K562 (cell line): Measurements from ENCODE around the gene ZNF582. TPM values are rescaled to one million over a fixed set of nuclear protein-coding genes. Genes with fewer than 3 reads are reported as not detected.
A peak's percentile ranks its signal among the peaks of the same experiment; 100 is the strongest.

Source experiments
- BACH1 ChIP-seq: fragments of 200-800 bp; sonication (Bioruptor generic); IDR thresholded peaks from 2 replicates; pipeline ENCODE4 v1.6.1; 2016; ENCODE audit warnings: missing genetic modification characterization, missing compliant biosample characterization
- CC2D1A ChIP-seq: fragments of 450-650 bp; IDR thresholded peaks from 2 replicates; pipeline ENCODE4 v1.6.1; 2017; ENCODE audit warnings: mild to moderate bottlenecking
- E2F5 ChIP-seq: sonication (generic); formaldehyde crosslinking; IDR thresholded peaks from 2 replicates; pipeline ENCODE4 v1.8.0; 2022; ENCODE audit warnings: mild to moderate bottlenecking, missing genetic modification reagents
- GTF2B ChIP-seq: IDR thresholded peaks from 2 replicates; pipeline ENCODE4 v1.6.1; 2011; ENCODE audit not compliant: insufficient read length; ENCODE audit errors: extremely low read depth
- HINFP ChIP-seq: fragments of 450-650 bp; conservative IDR thresholded peaks from 2 replicates; pipeline ENCODE4 v1.6.1; 2016; ENCODE audit warnings: missing genetic modification characterization, low read depth, mild to moderate bottlenecking, control low read depth, missing compliant biosample characterization
- LEF1 ChIP-seq: fragments of 450-650 bp; IDR thresholded peaks from 2 replicates; pipeline ENCODE4 v1.6.1; 2016; ENCODE audit warnings: mild to moderate bottlenecking
- MLLT1 ChIP-seq, 2 experiments: fragments of 450-650 bp; IDR thresholded peaks; 2 replicates each; pipeline ENCODE4 v1.6.1; 2016
- NBN ChIP-seq: fragments of 450-650 bp; IDR thresholded peaks from 2 replicates; pipeline ENCODE4 v1.6.1; 2016; ENCODE audit warnings: low read depth, mild to moderate bottlenecking
- NFIX ChIP-seq: fragments of 250-450 bp; sonication (Bioruptor Pico); IDR thresholded peaks from 2 replicates; pipeline ENCODE4 v1.4.0; 2020; ENCODE audit warnings: low read depth, mild to moderate bottlenecking, moderate library complexity
- PRDM10 ChIP-seq: fragments of 450-650 bp; IDR thresholded peaks from 2 replicates; pipeline ENCODE4 v1.6.1; 2018; ENCODE audit not compliant: partially characterized antibody
- SNRNP70 ChIP-seq: fragments of 200-400 bp; formaldehyde crosslinking; optimal IDR thresholded peaks from 2 replicates; pipeline ENCODE3; 2017; ENCODE audit warnings: low read depth, low read length
- TAF15 ChIP-seq: fragments of 200-400 bp; formaldehyde crosslinking; IDR thresholded peaks from 2 replicates; pipeline ENCODE4 v1.6.1; 2017; ENCODE audit warnings: mild to moderate bottlenecking, low read depth, low read length, moderate library complexity
- VEZF1 ChIP-seq: fragments of 200-800 bp; sonication (Bioruptor generic); IDR thresholded peaks from 2 replicates; pipeline ENCODE4 v1.6.1; 2017; ENCODE audit warnings: missing genetic modification characterization, missing compliant biosample characterization
- ZNF146 ChIP-seq: IDR thresholded peaks from one replicate; pipeline ENCODE4 v1.6.1; 2018; ENCODE audit warnings: missing compliant biosample characterization; ENCODE audit not compliant: unreplicated experiment
- ZNF75A ChIP-seq: fragments of 450-650 bp; formaldehyde crosslinking; IDR thresholded peaks from 2 replicates; pipeline ENCODE4 v1.4.0; 2020; ENCODE audit warnings: mild to moderate bottlenecking
- polyA plus RNA-seq, 8 experiments: library from polyadenylated mRNA; depleted of rRNA in 4 of 8; stranded (reverse) in 5 of 8; unstranded in 3 of 8; fragments of >200 nt; fragmentation: Nextera tagmentation in 2 of 8; fragmentation: Illumina TruSeq in 1 of 8; extraction: Ambion mirVana in 2 of 8; extraction: Trizol in 1 of 8; gene quantifications; 2 replicates each; pipeline versions ENCODE4 v1.2.1 to v1.2.3, GENCODE V29; 2011 to 2014; ENCODE audit warnings: inconsistent platforms in 1 of 8, missing spikeins in 1 of 8
- total RNA-seq, 7 experiments: library from RNA; depleted of rRNA in 6 of 7; stranded (reverse); fragments of >200 nt in 6 of 7; fragmentation: Illumina TruSeq in 2 of 7; extraction: Trizol in 2 of 7; gene quantifications; 2 replicates each; pipeline versions ENCODE4 v1.2.1 to v1.2.3, GENCODE V29; 2011 to 2021; ENCODE audit warnings: low replicate concordance in 1 of 7

The ZNF582 gene
- total and polyA plus RNA-seq, 9 of the 15 experiments (the other 6 are each of a cell fraction or from before 2014, with no cell fraction given), result 0.72 to 3.3 (median 1.6) TPM

GRCh38 chr19:56367829-56368711 lies 25.3 kb downstream of the ZNF582 start (continued):
- TF ChIP-seq PRDM10, result no peak
- TF ChIP-seq LEF1, result no peak
- TF ChIP-seq NFIX, result no peak
- no peak for TF ChIP-seq SNRNP70
- TF ChIP-seq TAF15, result no peak
- no peak for TF ChIP-seq BACH1
- no peak for TF ChIP-seq E2F5
- TF ChIP-seq VEZF1, result peak; percentile 26; the same call in 1 of the 2 replicates
- no peak for TF ChIP-seq ZNF75A (CRISPR knock-in tag)
- TF ChIP-seq HINFP (tag), result no peak
- TF ChIP-seq MLLT1 (IDR thresholded peaks at IDR 0.05), result peak in 1 of 2 experiments; percentile 81; a peak in 2 of 4 replicates
- no peak for TF ChIP-seq GTF2B
- no peak for TF ChIP-seq ZNF146 (CRISPR knock-in tag)
- TF ChIP-seq NBN, result no peak
- TF ChIP-seq CC2D1A, result no peak
